Thyroid gland (tissue), 4 donors: Measurements from ENCODE around the gene EMILIN1.

Experiments used
- POLR2A ChIP-seq, 2 donors: fragments of 450-650 bp; IDR thresholded peaks; one replicate each; pipeline ENCODE4 v1.6.1; 2017; ENCODE audit warnings: antibody characterized with exemption in 2 of 2, mild to moderate bottlenecking in 2 of 2, moderate library complexity in 1 of 2
- TF ChIP-seq, protein P1 (sequence below), 6 experiments: fragments of 200-600 bp in 3 of 6; fragments of 450-650 bp in 3 of 6; sonication (generic) in 3 of 6; IDR thresholded peaks; one replicate each; pipeline ENCODE4 v1.5.1; 2016 to 2019; ENCODE audit warnings: antibody characterized with exemption in 6 of 6, mild to moderate bottlenecking in 2 of 6, inconsistent platforms in 1 of 6, moderate library complexity in 1 of 6

- TF ChIP-seq, protein P1, sequence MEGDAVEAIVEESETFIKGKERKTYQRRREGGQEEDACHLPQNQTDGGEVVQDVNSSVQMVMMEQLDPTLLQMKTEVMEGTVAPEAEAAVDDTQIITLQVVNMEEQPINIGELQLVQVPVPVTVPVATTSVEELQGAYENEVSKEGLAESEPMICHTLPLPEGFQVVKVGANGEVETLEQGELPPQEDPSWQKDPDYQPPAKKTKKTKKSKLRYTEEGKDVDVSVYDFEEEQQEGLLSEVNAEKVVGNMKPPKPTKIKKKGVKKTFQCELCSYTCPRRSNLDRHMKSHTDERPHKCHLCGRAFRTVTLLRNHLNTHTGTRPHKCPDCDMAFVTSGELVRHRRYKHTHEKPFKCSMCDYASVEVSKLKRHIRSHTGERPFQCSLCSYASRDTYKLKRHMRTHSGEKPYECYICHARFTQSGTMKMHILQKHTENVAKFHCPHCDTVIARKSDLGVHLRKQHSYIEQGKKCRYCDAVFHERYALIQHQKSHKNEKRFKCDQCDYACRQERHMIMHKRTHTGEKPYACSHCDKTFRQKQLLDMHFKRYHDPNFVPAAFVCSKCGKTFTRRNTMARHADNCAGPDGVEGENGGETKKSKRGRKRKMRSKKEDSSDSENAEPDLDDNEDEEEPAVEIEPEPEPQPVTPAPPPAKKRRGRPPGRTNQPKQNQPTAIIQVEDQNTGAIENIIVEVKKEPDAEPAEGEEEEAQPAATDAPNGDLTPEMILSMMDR (IDR thresholded peaks at IDR 0.05) = no peak
- no peak for TF ChIP-seq POLR2A (IDR thresholded peaks at IDR 0.05)
Observed at GRCh38 chr2:27042985-27043634, 35.3 kb upstream of the EMILIN1 start.
